Measurements from ENCODE around the gene NHLH2.

NHLH2 gene

GRCh38 chr1:115840605-115841460 is at the start of gene NHLH2:
Gene NHLH2, minus strand, starts transcription at chr1:115841126. Its CDS starts 2,754 bp downstream, at chr1:115838372.
- peaks cover 72% of the 10 kb centered on the region for H3K27me3 Mint-ChIP-seq
- H3K4me1 Mint-ChIP-seq (ENCODE audit: low read depth): peaks cover 9% of the 10 kb centered on the region
- no peak within 1 kb of the TSS for H3K4me3 Mint-ChIP-seq
- H3K9me3 Mint-ChIP-seq: no peaks in the 10 kb centered on the region
- H3K36me3 Mint-ChIP-seq (ENCODE audit: low read depth): no peaks in the 10 kb centered on the region
- H3K27ac Mint-ChIP-seq: no peak within 1 kb of the TSS

- no peak overlapping the region for H3K4me3 Mint-ChIP-seq
- H3K27me3 Mint-ChIP-seq: peaks cover 10% of the 10 kb centered on the region
- no peak overlapping the region for H3K27ac Mint-ChIP-seq
- H3K4me1 Mint-ChIP-seq (ENCODE audit: low read depth): no peaks in the 10 kb centered on the region
- no peaks in the 10 kb centered on the region for H3K36me3 Mint-ChIP-seq (ENCODE audit: low read depth)
- no peaks in the 10 kb centered on the region for H3K9me3 Mint-ChIP-seq
Observed at GRCh38 chr1:115890580-115890979, 49.7 kb upstream of the NHLH2 start.

- no peak overlapping the region for H3K27ac Mint-ChIP-seq
- H3K27me3 Mint-ChIP-seq: peaks cover 16% of the 10 kb centered on the region
- H3K4me3 Mint-ChIP-seq: no peak overlapping the region
- no peaks in the 10 kb centered on the region for H3K4me1 Mint-ChIP-seq (ENCODE audit: low read depth)
- H3K36me3 Mint-ChIP-seq (ENCODE audit: low read depth): no peaks in the 10 kb centered on the region
- H3K9me3 Mint-ChIP-seq: no peaks in the 10 kb centered on the region
Observed at GRCh38 chr1:115888976-115889375, 48.0 kb upstream of the NHLH2 start.

GRCh38 chr1:115882913-115883902 is 42.3 kb upstream of the NHLH2 start:
- Mint-ChIP-seq H3K36me3 (ENCODE audit: low read depth) (no peaks in the 10 kb centered on the region), H3K9me3 (no peaks in the 10 kb centered on the region), H3K27me3 (peaks cover 34% of the 10 kb centered on the region), H3K4me3 (no peak overlapping the region), H3K27ac (no peak overlapping the region), H3K4me1 (ENCODE audit: low read depth) (no peaks in the 10 kb centered on the region)

- Mint-ChIP-seq H3K4me3 (no peak overlapping the region), H3K36me3 (ENCODE audit: low read depth) (no peaks in the 10 kb centered on the region), H3K27me3 (peaks cover 30% of the 10 kb centered on the region), H3K9me3 (no peaks in the 10 kb centered on the region), H3K27ac (no peak overlapping the region), H3K4me1 (ENCODE audit: low read depth) (no peaks in the 10 kb centered on the region)
Observed at GRCh38 chr1:115880981-115881672, 40.2 kb upstream of the NHLH2 start.

- Mint-ChIP-seq H3K27me3 (peaks cover 29% of the 10 kb centered on the region), H3K4me1 (ENCODE audit: low read depth) (no peaks in the 10 kb centered on the region), H3K4me3 (no peak overlapping the region), H3K36me3 (ENCODE audit: low read depth) (no peaks in the 10 kb centered on the region), H3K9me3 (no peaks in the 10 kb centered on the region), H3K27ac (no peak overlapping the region)
Observed at GRCh38 chr1:115879977-115880376, 39.1 kb upstream of the NHLH2 start.

- Mint-ChIP-seq H3K4me3 (no peak overlapping the region), H3K36me3 (ENCODE audit: low read depth) (no peaks in the 10 kb centered on the region), H3K9me3 (no peaks in the 10 kb centered on the region), H3K4me1 (ENCODE audit: low read depth) (no peaks in the 10 kb centered on the region), H3K27ac (no peak overlapping the region), H3K27me3 (peaks cover 27% of the 10 kb centered on the region)
Observed at GRCh38 chr1:115877511-115877910, 36.6 kb upstream of the NHLH2 start.

- no peaks in the 10 kb centered on the region for H3K9me3 Mint-ChIP-seq
- no peaks in the 10 kb centered on the region for H3K36me3 Mint-ChIP-seq (ENCODE audit: low read depth)
- H3K4me3 Mint-ChIP-seq: no peak overlapping the region
- no peaks in the 10 kb centered on the region for H3K4me1 Mint-ChIP-seq (ENCODE audit: low read depth)
- no peak overlapping the region for H3K27ac Mint-ChIP-seq
- H3K27me3 Mint-ChIP-seq: peaks cover 28% of the 10 kb centered on the region
Observed at GRCh38 chr1:115874904-115875303, 34.0 kb upstream of the NHLH2 start.

- Mint-ChIP-seq H3K9me3 (no peaks in the 10 kb centered on the region), H3K4me1 (ENCODE audit: low read depth) (no peaks in the 10 kb centered on the region), H3K4me3 (no peak overlapping the region), H3K27me3 (peaks cover 28% of the 10 kb centered on the region), H3K27ac (no peak overlapping the region), H3K36me3 (ENCODE audit: low read depth) (no peaks in the 10 kb centered on the region)
Observed at GRCh38 chr1:115874497-115874896, 33.6 kb upstream of the NHLH2 start.

GRCh38 chr1:115873184-115873583 is 32.3 kb upstream of the NHLH2 start:
- Mint-ChIP-seq H3K27ac (no peak overlapping the region), H3K4me3 (no peak overlapping the region), H3K4me1 (ENCODE audit: low read depth) (no peaks in the 10 kb centered on the region), H3K36me3 (ENCODE audit: low read depth) (no peaks in the 10 kb centered on the region), H3K27me3 (peaks cover 22% of the 10 kb centered on the region), H3K9me3 (no peaks in the 10 kb centered on the region)

- H3K9me3 Mint-ChIP-seq: no peaks in the 10 kb centered on the region
- H3K4me3 Mint-ChIP-seq: no peak overlapping the region
- H3K4me1 Mint-ChIP-seq (ENCODE audit: low read depth): no peaks in the 10 kb centered on the region
- H3K27ac Mint-ChIP-seq: no peak overlapping the region
- H3K36me3 Mint-ChIP-seq (ENCODE audit: low read depth): no peaks in the 10 kb centered on the region
- peaks cover 28% of the 10 kb centered on the region for H3K27me3 Mint-ChIP-seq
Observed at GRCh38 chr1:115869064-115869463, 28.1 kb upstream of the NHLH2 start.

- no peak overlapping the region for H3K4me3 Mint-ChIP-seq
- H3K36me3 Mint-ChIP-seq (ENCODE audit: low read depth): no peaks in the 10 kb centered on the region
Observed at GRCh38 chr1:115867216-115867615, 26.3 kb upstream of the NHLH2 start.

GRCh38 chr1:115865704-115866380 is 24.9 kb upstream of the NHLH2 start:
- H3K27me3 Mint-ChIP-seq: peaks cover 29% of the 10 kb centered on the region
- no peaks in the 10 kb centered on the region for H3K36me3 Mint-ChIP-seq (ENCODE audit: low read depth)
- H3K27ac Mint-ChIP-seq: no peak overlapping the region
- H3K9me3 Mint-ChIP-seq: no peaks in the 10 kb centered on the region
- no peaks in the 10 kb centered on the region for H3K4me1 Mint-ChIP-seq (ENCODE audit: low read depth)
- no peak overlapping the region for H3K4me3 Mint-ChIP-seq

More at GRCh38 chr1:115867216-115867615, 26.3 kb upstream of the NHLH2 start:
- Mint-ChIP-seq H3K4me1 (ENCODE audit: low read depth) (no peaks in the 10 kb centered on the region), H3K9me3 (no peaks in the 10 kb centered on the region), H3K27ac (no peak overlapping the region), H3K27me3 (peaks cover 30% of the 10 kb centered on the region)

- no peaks in the 10 kb centered on the region for H3K36me3 Mint-ChIP-seq (ENCODE audit: low read depth)
- H3K4me1 Mint-ChIP-seq (ENCODE audit: low read depth): no peaks in the 10 kb centered on the region
- H3K4me3 Mint-ChIP-seq: no peak overlapping the region
- peaks cover 39% of the 10 kb centered on the region for H3K27me3 Mint-ChIP-seq
- no peaks in the 10 kb centered on the region for H3K9me3 Mint-ChIP-seq
- H3K27ac Mint-ChIP-seq: no peak overlapping the region
Observed at GRCh38 chr1:115862403-115862802, 21.5 kb upstream of the NHLH2 start.

All from stimulated activated naive CD8-positive, alpha-beta T cell treated with anti-CD3 and anti-CD28 coated beads, Interleukin-15, Interleukin-2, amounts not matched to agents 100 ng/mL and 50 ng/mL, for 24 hours (primary cell).